Panc1 (cell line): ENCODE data around the gene PSMB11. TPM values are rescaled to one million over a fixed set of nuclear protein-coding genes. Genes with fewer than 3 reads are reported as not detected.

Experiments
- ATAC-seq: fragments of 200-7000 bp; cut with Tn5 transposase; 2 replicates; pipeline ENCODE4 v1.9.1; 2020; ENCODE audit warnings: mild to moderate bottlenecking, moderate library complexity
- BruUV-seq: library from RNA; stranded (reverse); fragments of 400-500 nt; replicated peaks from 2 replicates; lab custom pipeline; 2021; lab: Mats Ljungman, UMichigan
- CTCF ChIA-PET: fragments of 300-600 bp; sonication (Branson Sonifier 250); formaldehyde crosslinking; loops from one replicate; lab custom pipeline; 2022; ENCODE audit warnings: antibody characterized with exemption; lab: Charles Lee
- POLR2A ChIA-PET: fragments of 300-600 bp; sonication (Branson Sonifier 250); formaldehyde crosslinking; loops from one replicate; lab custom pipeline; 2022; ENCODE audit warnings: antibody characterized with exemption; lab: Charles Lee
- DNase-seq: peaks from one replicate; pipeline ENCODE4 v3.0.0-alpha.2; 2010; ENCODE audit warnings: low read depth, low spot score
- H3K27ac ChIP-seq: 2 replicates; pipeline ENCODE4 v1.5.1; 2011; ENCODE audit warnings: mild to moderate bottlenecking, low read length, inconsistent platforms
- H3K27me3 ChIP-seq: fragments of 200-500 bp; sonication (Bioruptor generic); 2 replicates; pipeline ENCODE4 v1.6.0; 2014; ENCODE audit warnings: low read length, inconsistent platforms; ENCODE audit not compliant: control insufficient read depth, insufficient read depth
- H3K36me3 ChIP-seq: fragments of 200-500 bp; sonication (Bioruptor generic); 2 replicates; pipeline ENCODE4 v1.5.1; 2014; ENCODE audit warnings: inconsistent platforms, mild to moderate bottlenecking, low read length, moderate library complexity; ENCODE audit not compliant: control insufficient read depth, insufficient read depth
- H3K4me1 ChIP-seq: 2 replicates; pipeline ENCODE4 v1.5.1; 2011; ENCODE audit warnings: inconsistent platforms, mild to moderate bottlenecking, low read length, moderate library complexity; ENCODE audit not compliant: control insufficient read depth, insufficient read depth
- H3K4me3 ChIP-seq, 2 experiments: 2 replicates each; pipeline ENCODE4 v1.5.1; 2011 to 2012; ENCODE audit warnings: low read depth in 2 of 2, low read length in 2 of 2, mild to moderate bottlenecking in 2 of 2, inconsistent platforms in 1 of 2, moderate library complexity in 1 of 2
- H3K9me3 ChIP-seq: fragments of 200-500 bp; sonication (Bioruptor generic); 2 replicates; pipeline ENCODE4 v1.5.1; 2014; ENCODE audit warnings: low read depth, mild to moderate bottlenecking, inconsistent platforms, low read length, moderate library complexity; ENCODE audit not compliant: control insufficient read depth, insufficient read depth
- POLR2AphosphoS5 ChIP-seq: IDR thresholded peaks from 2 replicates; pipeline ENCODE4 v1.6.1; 2012; ENCODE audit warnings: mild to moderate bottlenecking, low read depth, low read length, moderate library complexity
- SIN3A ChIP-seq: IDR thresholded peaks from 2 replicates; pipeline ENCODE4 v1.6.1; 2012; ENCODE audit warnings: low read depth, mild to moderate bottlenecking, low read length, moderate library complexity, borderline replicate concordance; ENCODE audit not compliant: insufficient read depth
- TCF7L2 ChIP-seq: IDR thresholded peaks from 2 replicates; pipeline ENCODE4 v1.6.1; 2011; ENCODE audit warnings: mild to moderate bottlenecking, low read depth, low read length, inconsistent platforms
- in situ Hi-C: cut with HindIII; loops from 2 replicates; pipeline ENCODE4 v1.10.0; 2016; ENCODE audit warnings: low sequenced_read_pairs, low pct_unique_long_range_greater_than_20kb
- intact Hi-C: fragments of 100-400 bp; cut with micrococcal nuclease; formaldehyde crosslinking; loops from one replicate; pipeline ENCODE4 v1.10.0; 2022; ENCODE audit not compliant: unreplicated experiment
- total RNA-seq: library from RNA; stranded (reverse); gene quantifications from one replicate; pipeline ENCODE4 v1.2.1, GENCODE V29; 2021; ENCODE audit not compliant: unreplicated experiment
- TF ChIP-seq, protein P1 (sequence below): fragments of 450-650 bp; IDR thresholded peaks from 2 replicates; pipeline ENCODE4 v1.5.1; 2017; ENCODE audit warnings: mild to moderate bottlenecking
- TF ChIP-seq, protein P2 (sequence below), 2 experiments: IDR thresholded peaks; 2 replicates each; pipeline ENCODE4 v1.6.1; 2011 to 2012; ENCODE audit warnings: low read depth in 2 of 2, control low read depth in 1 of 2, low read length in 1 of 2, mild to moderate bottlenecking in 1 of 2, moderate library complexity in 1 of 2; ENCODE audit not compliant: insufficient read depth in 1 of 2

Gene PSMB11
- total RNA-seq, 1 experiment from 2014 or later = not detected

DNA sequence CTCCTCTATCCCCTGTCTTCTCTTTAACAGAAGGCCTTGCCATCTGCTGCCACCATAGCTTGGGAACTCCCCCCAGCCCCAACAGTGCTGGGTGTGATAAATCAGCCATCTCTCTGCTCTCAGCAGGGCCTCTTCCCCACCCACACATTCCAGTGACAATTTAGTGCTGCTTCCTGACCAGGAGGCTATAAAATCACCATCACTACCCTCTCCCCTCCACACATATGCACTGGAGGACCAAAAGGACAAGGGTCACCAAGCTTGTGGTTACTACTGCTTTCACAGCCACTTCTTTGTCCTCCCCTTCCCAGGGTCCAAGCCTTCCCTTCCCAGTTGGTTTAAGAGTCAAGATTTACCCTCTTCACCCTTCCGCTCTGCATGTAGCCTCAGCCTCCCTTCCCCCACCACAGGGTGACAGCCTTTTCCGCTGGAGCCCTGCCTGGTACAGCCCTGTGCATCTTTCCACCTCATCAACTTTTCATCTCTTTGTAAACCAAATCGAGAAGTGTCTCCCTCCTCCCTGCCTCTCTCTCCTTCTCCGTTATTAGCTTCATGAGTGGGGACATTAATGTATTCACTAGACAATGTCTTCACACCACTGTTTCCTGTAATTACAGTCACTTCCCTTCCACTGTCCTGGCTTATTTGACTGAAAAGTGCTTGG lies 16.7 kb upstream of the PSMB11 start:
- POLR2A ChIA-PET = no interaction called here
- no peak for ATAC-seq

GRCh38 chr14:23028799-23029198 lies 13.2 kb upstream of the PSMB11 start:
- Histone ChIP-seq H3K9me3 (no peaks in the 10 kb centered on the region), H3K36me3 (peaks cover 8% of the 10 kb centered on the region), H3K27ac (no peak overlapping the region), H3K4me1 (no peaks in the 10 kb centered on the region), H3K4me3 (no peak overlapping the region), H3K27me3 (no peaks in the 10 kb centered on the region)
- ATAC-seq (no peak), DNase-seq (no peak)
- intact Hi-C loops (no loop called here), in situ Hi-C loops (no loop called here)
- ChIA-PET CTCF (no interaction called here), POLR2A (no interaction called here)
- TSS peak; percentile 45 for BruUV-seq
- no peak for TF ChIP-seq SIN3A

More for the DNA sequence above, 16.7 kb upstream of the PSMB11 start:
- H3K4me3 ChIP-seq = no peak overlapping the region
- intact Hi-C loops (no loop called here), in situ Hi-C loops (no loop called here)
- TF ChIP-seq POLR2AphosphoS5 (0 out of 2 replicates have a peak, but pooled peaks have one; percentile 34), TCF7L2 (no peak), SIN3A (no peak)
- TF ChIP-seq, protein P1, sequence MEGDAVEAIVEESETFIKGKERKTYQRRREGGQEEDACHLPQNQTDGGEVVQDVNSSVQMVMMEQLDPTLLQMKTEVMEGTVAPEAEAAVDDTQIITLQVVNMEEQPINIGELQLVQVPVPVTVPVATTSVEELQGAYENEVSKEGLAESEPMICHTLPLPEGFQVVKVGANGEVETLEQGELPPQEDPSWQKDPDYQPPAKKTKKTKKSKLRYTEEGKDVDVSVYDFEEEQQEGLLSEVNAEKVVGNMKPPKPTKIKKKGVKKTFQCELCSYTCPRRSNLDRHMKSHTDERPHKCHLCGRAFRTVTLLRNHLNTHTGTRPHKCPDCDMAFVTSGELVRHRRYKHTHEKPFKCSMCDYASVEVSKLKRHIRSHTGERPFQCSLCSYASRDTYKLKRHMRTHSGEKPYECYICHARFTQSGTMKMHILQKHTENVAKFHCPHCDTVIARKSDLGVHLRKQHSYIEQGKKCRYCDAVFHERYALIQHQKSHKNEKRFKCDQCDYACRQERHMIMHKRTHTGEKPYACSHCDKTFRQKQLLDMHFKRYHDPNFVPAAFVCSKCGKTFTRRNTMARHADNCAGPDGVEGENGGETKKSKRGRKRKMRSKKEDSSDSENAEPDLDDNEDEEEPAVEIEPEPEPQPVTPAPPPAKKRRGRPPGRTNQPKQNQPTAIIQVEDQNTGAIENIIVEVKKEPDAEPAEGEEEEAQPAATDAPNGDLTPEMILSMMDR = no peak
- TF ChIP-seq, protein P2, sequence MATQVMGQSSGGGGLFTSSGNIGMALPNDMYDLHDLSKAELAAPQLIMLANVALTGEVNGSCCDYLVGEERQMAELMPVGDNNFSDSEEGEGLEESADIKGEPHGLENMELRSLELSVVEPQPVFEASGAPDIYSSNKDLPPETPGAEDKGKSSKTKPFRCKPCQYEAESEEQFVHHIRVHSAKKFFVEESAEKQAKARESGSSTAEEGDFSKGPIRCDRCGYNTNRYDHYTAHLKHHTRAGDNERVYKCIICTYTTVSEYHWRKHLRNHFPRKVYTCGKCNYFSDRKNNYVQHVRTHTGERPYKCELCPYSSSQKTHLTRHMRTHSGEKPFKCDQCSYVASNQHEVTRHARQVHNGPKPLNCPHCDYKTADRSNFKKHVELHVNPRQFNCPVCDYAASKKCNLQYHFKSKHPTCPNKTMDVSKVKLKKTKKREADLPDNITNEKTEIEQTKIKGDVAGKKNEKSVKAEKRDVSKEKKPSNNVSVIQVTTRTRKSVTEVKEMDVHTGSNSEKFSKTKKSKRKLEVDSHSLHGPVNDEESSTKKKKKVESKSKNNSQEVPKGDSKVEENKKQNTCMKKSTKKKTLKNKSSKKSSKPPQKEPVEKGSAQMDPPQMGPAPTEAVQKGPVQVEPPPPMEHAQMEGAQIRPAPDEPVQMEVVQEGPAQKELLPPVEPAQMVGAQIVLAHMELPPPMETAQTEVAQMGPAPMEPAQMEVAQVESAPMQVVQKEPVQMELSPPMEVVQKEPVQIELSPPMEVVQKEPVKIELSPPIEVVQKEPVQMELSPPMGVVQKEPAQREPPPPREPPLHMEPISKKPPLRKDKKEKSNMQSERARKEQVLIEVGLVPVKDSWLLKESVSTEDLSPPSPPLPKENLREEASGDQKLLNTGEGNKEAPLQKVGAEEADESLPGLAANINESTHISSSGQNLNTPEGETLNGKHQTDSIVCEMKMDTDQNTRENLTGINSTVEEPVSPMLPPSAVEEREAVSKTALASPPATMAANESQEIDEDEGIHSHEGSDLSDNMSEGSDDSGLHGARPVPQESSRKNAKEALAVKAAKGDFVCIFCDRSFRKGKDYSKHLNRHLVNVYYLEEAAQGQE (IDR thresholded peaks at IDR 0.05; ENCODE audit: insufficient read depth in 1 of 2, low read depth in 2 of 2, low read length in 1 of 2) = no peak
- CTCF ChIA-PET = interaction anchor here (1.0 kb wide), 1 partner anchor 52 kb away, joined by 3 read pairs; no protein-coding TSS in a partner anchor
- DNase-seq = no peak
- no peak overlapping the region for H3K27ac ChIP-seq
- BruUV-seq = no TSS peak
- no peaks in the 10 kb centered on the region for H3K4me1 ChIP-seq
- no peaks in the 10 kb centered on the region; the same call in 1 of the 2 replicates for H3K36me3 ChIP-seq
- H3K9me3 ChIP-seq = no peaks in the 10 kb centered on the region
- no peaks in the 10 kb centered on the region for H3K27me3 ChIP-seq

GRCh38 chr14:23030936-23031335 lies 11.1 kb upstream of the PSMB11 start:
- Histone ChIP-seq H3K9me3 (no peaks in the 10 kb centered on the region), H3K4me1 (no peaks in the 10 kb centered on the region; the same call in 1 of the 2 replicates), H3K4me3 (no peak overlapping the region), H3K36me3 (peaks cover 8% of the 10 kb centered on the region), H3K27me3 (no peaks in the 10 kb centered on the region), H3K27ac (no peak overlapping the region)
- in situ Hi-C loops (no loop called here), intact Hi-C loops (no loop called here)
- CTCF ChIA-PET = no interaction called here
- TSS peak; percentile 63 for BruUV-seq
- TF ChIP-seq TCF7L2 (no peak), POLR2AphosphoS5 (no peak), SIN3A (no peak)
- TF ChIP-seq, protein P1 = no peak
- TF ChIP-seq, protein P2 (IDR thresholded peaks at IDR 0.05; ENCODE audit: insufficient read depth in 1 of 2, low read depth in 2 of 2, low read length in 1 of 2) = no peak
- ATAC-seq (no peak), DNase-seq (no peak)
- POLR2A ChIA-PET = interaction anchor here (0.7 kb wide), 1 partner anchor 89 kb away, joined by 4 read pairs; no protein-coding TSS in a partner anchor
